Motor neuron (in vitro differentiated cells): ENCODE measurements around the gene TLN1. TPM values are rescaled to one million over a fixed set of nuclear protein-coding genes. Genes with fewer than 3 reads are reported as not detected.

Source experiments
- ATAC-seq, 8 experiments: fragments of 200-7000 bp; cut with Tn5 transposase; replicated peaks in 6 of 8; 2 replicates each; pipeline ENCODE4 v1.8.0; 2021; ENCODE audit warnings: mild to moderate bottlenecking in 8 of 8, moderate library complexity in 8 of 8
- H3K27ac ChIP-seq, 2 donors: fragments of 250-450 bp; sonication (Bioruptor Pico); 2 replicates each; pipeline ENCODE4 v1.9.0; 2021; ENCODE audit warnings: antibody characterized with exemption in 2 of 2, mild to moderate bottlenecking in 2 of 2, moderate library complexity in 1 of 2
- H3K4me1 ChIP-seq, 2 donors: fragments of 250-450 bp; sonication (Bioruptor Pico); replicated peaks in 1 of 2; 2 replicates each; pipeline ENCODE4 v1.6.1; 2021; ENCODE audit warnings: antibody characterized with exemption in 2 of 2, mild to moderate bottlenecking in 2 of 2, moderate library complexity in 1 of 2
- H3K4me3 ChIP-seq, 5 donors: fragments of 250-450 bp; sonication (Bioruptor Pico); 2 replicates each; pipeline ENCODE4 v1.9.0; 2021; ENCODE audit warnings: antibody characterized with exemption in 5 of 5, mild to moderate bottlenecking in 5 of 5, moderate library complexity in 4 of 5
- WGBS, 10 experiments: fragments of 450-650 bp; shearing (Covaris generic); methylation state at CpG; one replicate each; pipeline ENCODE4 v1.0.0; 2022; 5-methylcytosine and 5-hydroxymethylcytosine counted together
- in situ Hi-C, 9 experiments: fragments of 400-800 bp; cut with MboI; loops; one replicate each; pipeline ENCODE4 v1.15.0; 2021; ENCODE audit warnings: low sequenced_read_pairs in 9 of 9, low pct_unique_long_range_greater_than_20kb in 2 of 9; ENCODE audit not compliant: unreplicated experiment in 9 of 9
- total RNA-seq, 8 experiments: library from RNA; unstranded; fragments of 300-600 nt; gene quantifications; 2 replicates each; pipeline versions ENCODE4 v1.2.3 to v1.2.4, GENCODE V29; 2022

The TLN1 gene
- total RNA-seq, 8 experiments from 2014 or later = 6.9 to 138 (median 44.6) TPM

DNA sequence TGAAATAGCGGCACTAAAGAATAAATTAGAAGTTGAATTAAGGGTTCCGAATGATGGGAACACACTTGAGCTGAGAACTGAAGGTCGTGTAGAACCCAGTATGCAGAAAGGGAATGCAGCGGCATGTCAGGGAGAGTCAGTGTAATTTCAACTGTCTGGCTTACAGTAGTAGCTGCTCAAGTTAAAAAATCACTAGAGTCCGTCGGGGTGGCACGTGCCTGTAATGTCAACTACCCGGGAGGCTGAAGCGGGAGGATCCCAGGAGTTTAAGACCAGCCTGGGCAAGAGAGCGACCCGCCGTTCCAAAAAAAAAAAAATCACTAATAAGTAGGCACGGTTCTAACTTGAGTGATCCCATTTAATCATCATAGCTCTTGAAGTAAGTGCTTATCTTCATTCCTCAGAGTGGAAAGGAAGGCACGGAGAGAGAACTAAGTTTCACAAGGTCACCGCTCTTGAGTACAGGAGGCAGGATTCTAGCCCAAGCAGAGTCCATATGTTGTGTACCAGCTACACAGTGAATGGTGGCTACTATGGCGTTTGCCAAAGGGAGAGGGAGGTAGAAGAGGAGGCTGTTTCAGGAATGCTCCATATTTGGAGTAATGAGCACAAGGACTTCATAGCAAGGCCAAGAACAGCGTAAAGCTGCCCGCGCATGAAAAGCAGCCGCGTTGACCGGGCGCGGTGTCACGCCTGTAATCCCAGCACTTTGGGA lies 75.0 kb downstream of the TLN1 start:
- Histone ChIP-seq H3K27ac (peak overlapping the region; percentile 99 to 100), H3K4me3 (peak overlapping the region; percentile 73 to 87 (median 79)), H3K4me1 (peaks cover 16% of the 10 kb centered on the region in 2 donors)
- in situ Hi-C loops = no loop called here
- peak in 7 of 8 experiments; percentile 13 to 41 (median 33) for ATAC-seq
- WGBS, 10 experiments = 13 to 100% (median 71%) methylated on average over 1 to 19 of the region's 25 CpGs

DNA sequence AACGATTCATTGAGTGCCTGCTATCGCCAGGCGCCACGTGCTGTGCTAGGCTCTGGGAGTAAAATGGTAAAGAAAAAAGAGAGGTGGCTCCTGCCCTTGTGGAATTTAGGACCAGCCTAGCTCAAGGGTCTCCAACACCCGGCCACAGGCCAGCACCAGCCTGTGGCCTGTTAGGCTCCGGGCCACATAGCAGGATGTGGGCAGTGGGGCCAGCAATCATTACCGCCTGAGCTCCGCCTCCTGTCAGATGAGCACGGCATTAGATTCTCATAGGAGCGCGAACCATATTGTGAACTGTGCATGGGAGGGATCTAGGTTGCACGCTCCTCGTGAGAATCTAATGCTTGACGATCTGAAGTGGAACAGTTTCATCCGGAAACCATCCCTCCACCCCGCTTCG lies 75.6 kb downstream of the TLN1 start:
- WGBS, 10 experiments = 70 to 100% (median 92%) methylated on average over 1 to 14 of the region's 17 CpGs; no CpG with 5 or more reads in 3 of the 10 experiments
- in situ Hi-C loops = no loop called here

GRCh38 chr9:35653611-35654010 lies 78.4 kb downstream of the TLN1 start:
- no peak overlapping the region for H3K4me3 ChIP-seq
- no peak overlapping the region for H3K27ac ChIP-seq
- no peak for ATAC-seq
- in situ Hi-C loops = no loop called here
- peaks cover 9 to 10% of the 10 kb centered on the region in 2 donors for H3K4me1 ChIP-seq
- WGBS, 10 experiments = 33 to 100% (median 83%) methylated on average over 1 to 2 of the region's 2 CpGs; no CpG with 5 or more reads in 3 of the 10 experiments

More for the DNA sequence above, 75.6 kb downstream of the TLN1 start:
- H3K4me3 ChIP-seq = no peak overlapping the region
- H3K4me1 ChIP-seq = peaks cover 16% of the 10 kb centered on the region in 2 donors
- H3K27ac ChIP-seq = peak overlapping the region; percentile 45 to 99
- ATAC-seq = no peak

DNA sequence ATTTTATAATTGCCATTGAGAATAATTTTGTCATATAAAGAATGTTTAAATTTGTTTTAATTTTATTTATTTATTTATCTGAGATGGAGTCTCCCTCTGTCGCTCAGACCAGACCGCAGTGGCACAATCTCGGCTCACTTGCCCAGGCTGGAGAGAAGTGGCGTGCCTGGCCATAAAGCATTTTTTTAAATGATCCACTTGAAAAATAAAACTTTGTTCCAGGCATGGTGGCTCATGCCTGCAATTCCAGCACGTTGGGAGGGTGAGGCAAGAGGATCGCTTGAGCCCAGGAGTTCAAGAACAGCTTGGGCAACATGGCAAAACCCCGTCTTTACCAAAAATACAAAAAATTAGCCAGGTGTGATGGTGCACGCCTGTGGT lies 79.2 kb downstream of the TLN1 start:
- WGBS, 10 experiments = 21 to 100% (median 87%) methylated on average over 1 to 8 of the region's 8 CpGs; no CpG with 5 or more reads in 1 of the 10 experiments
- no peak for ATAC-seq
- H3K4me1 ChIP-seq = peaks cover 11 to 12% of the 10 kb centered on the region in 2 donors
- no peak overlapping the region for H3K4me3 ChIP-seq
- H3K27ac ChIP-seq = no peak overlapping the region
- in situ Hi-C loops = no loop called here

GRCh38 chr9:35651956-35652828 lies 79.8 kb downstream of the TLN1 start:
- ATAC-seq = peak in 1 of 8 experiments; percentile 17
- WGBS, 10 experiments = 58 to 100% (median 84%) methylated on average over 1 to 7 of the region's 7 CpGs; no CpG with 5 or more reads in 1 of the 10 experiments
- H3K4me1 ChIP-seq = peaks cover 17 to 18% of the 10 kb centered on the region in 2 donors
- in situ Hi-C loops = no loop called here
- no peak overlapping the region for H3K27ac ChIP-seq
- H3K4me3 ChIP-seq = no peak overlapping the region

GRCh38 chr9:35650341-35651158 lies 81.4 kb downstream of the TLN1 start, which contains the start of gene SIT1:
Gene SIT1, minus strand, starts transcription at chr9:35650931. Its CDS starts 78 bp downstream, at chr9:35650853.
- Histone ChIP-seq H3K27ac (no peak within 1 kb of the TSS), H3K4me3 (no peak within 1 kb of the TSS), H3K4me1 (peaks cover 8 to 10% of the 10 kb centered on the region in 2 donors)
- in situ Hi-C loops = no loop called here
- 50 to 58% methylated on average over 2 to 3 of the region's 22 CpGs; no CpG with 5 or more reads in 8 of the 10 experiments for WGBS, 10 experiments
- ATAC-seq = no peak

DNA sequence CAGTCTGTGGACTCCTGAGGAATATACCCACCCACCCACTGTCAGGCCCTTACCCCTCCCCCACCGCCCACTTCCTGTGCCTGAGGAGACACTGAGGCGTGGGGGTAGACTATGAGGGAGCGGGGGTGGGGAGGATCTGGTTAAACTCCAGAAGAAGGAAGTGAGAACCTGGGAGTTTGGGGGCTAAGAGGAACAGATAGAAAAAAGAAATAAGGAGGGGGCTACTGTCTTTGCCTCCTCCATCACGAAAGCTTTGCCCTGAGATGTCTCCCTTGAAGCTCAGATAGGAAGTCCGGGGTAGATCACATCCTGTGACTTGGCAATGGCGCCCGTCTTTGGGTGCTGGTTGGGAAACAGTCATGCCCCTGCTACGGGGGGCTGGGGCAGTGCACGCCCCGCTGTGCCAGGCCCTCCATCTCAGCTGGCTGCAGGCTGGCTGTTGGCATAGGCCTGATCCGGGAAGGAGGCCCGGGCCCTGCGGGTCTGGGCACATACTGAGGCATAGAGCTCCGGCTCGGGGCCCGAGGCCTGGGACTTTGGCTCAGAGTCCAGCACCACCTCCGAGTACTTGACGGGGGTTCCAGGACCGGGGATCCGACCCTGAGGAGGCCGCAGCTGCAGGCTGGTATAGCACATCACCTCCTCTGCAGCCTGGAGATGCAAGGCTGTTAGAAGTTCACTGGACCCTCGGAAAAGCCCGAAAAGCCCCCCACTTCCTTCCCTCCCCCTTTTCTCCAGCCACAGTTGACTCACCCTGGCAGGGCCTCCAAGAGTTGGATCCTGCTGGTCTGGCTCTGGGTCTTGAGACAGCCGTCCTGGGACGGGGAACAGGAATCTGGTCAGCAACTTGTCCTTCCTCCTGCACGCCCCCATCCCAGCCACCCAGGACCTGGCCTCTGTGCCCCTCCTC lies 82.3 kb downstream of the TLN1 start:
- in situ Hi-C loops = no loop called here
- no peak overlapping the region for H3K4me3 ChIP-seq
- WGBS, 10 experiments = 60 to 93% (median 85%) methylated on average over 1 to 11 of the region's 26 CpGs; no CpG with 5 or more reads in 4 of the 10 experiments
- no peak for ATAC-seq
- H3K27ac ChIP-seq = no peak overlapping the region
- peaks cover 8 to 10% of the 10 kb centered on the region in 2 donors for H3K4me1 ChIP-seq

Other genes starting within 250 kb of the TLN1 start
- 10 to 100 TPM; 12.7 to 42.1 (median 34.3) TPM for gene RUSC2, start 242.1 kb downstream of the TLN1 start, total RNA-seq
- gene TESK1, start 126.9 kb downstream of the TLN1 start, total RNA-seq = 10 to 100 TPM; 15.9 to 30.6 (median 23.0) TPM
- 1 to 10 TPM in 5 of 8 experiments, under 1 TPM in 3; 0.50 to 3.8 (median 1.3) TPM for gene CD72, start 113.8 kb downstream of the TLN1 start, total RNA-seq
- under 1 TPM in 3 of 8 experiments, not detected in 5; 0.36 to 0.62 (median 0.46) TPM for gene SIT1, start 81.3 kb downstream of the TLN1 start, total RNA-seq
- gene RMRP, start 74.2 kb downstream of the TLN1 start, total RNA-seq = over 10,000 TPM; 12,611 to 65,418 (median 21,607) TPM
- gene CCDC107, start 73.9 kb downstream of the TLN1 start, total RNA-seq = 10 to 100 TPM in 5 of 8 experiments, 1 to 10 TPM in 3; 4.3 to 26.4 (median 18.8) TPM
- 1 to 10 TPM in 6 of 8 experiments, under 1 TPM in 2; 0.41 to 7.2 (median 3.0) TPM for gene ARHGEF39, start 67.0 kb downstream of the TLN1 start, total RNA-seq
- gene CA9, start 58.3 kb downstream of the TLN1 start, total RNA-seq = 1 to 10 TPM in 1 of 8 experiments, under 1 TPM in 2, not detected in 5; 0.60 to 1.8 (median 0.87) TPM
- gene TPM2, start 42.3 kb downstream of the TLN1 start, total RNA-seq = 100 to 1,000 TPM in 2 of 8 experiments, 10 to 100 TPM in 3, 1 to 10 TPM in 3; 6.1 to 470 (median 68.3) TPM
- gene CREB3, start 471 bp upstream of the TLN1 start, total RNA-seq = 10 to 100 TPM; 24.7 to 77.7 (median 56.2) TPM
- 100 to 1,000 TPM in 1 of 8 experiments, 10 to 100 TPM in 7; 24.5 to 128 (median 53.7) TPM for gene GBA2, start 17.0 kb upstream of the TLN1 start, total RNA-seq
- 10 to 100 TPM; 11.0 to 31.0 (median 14.4) TPM for gene RGP1, start 17.1 kb upstream of the TLN1 start, total RNA-seq
- gene MSMP, start 22.1 kb upstream of the TLN1 start, total RNA-seq = not detected
- gene NPR2, start 59.4 kb upstream of the TLN1 start, total RNA-seq = 10 to 100 TPM in 5 of 8 experiments, 1 to 10 TPM in 3; 5.5 to 37.8 (median 14.6) TPM
- gene SPAG8, start 80.1 kb upstream of the TLN1 start, total RNA-seq = 10 to 100 TPM in 1 of 8 experiments, 1 to 10 TPM in 6, under 1 TPM in 1; 0.31 to 21.9 (median 2.4) TPM
- 10 to 100 TPM; 30.5 to 62.8 (median 42.9) TPM for gene HINT2, start 82.8 kb upstream of the TLN1 start, total RNA-seq
- gene FAM221B, start 96.5 kb upstream of the TLN1 start, total RNA-seq = under 1 TPM; 0.07 to 0.76 (median 0.25) TPM
- gene TMEM8B, start 97.0 kb upstream of the TLN1 start, total RNA-seq = 10 to 100 TPM in 5 of 8 experiments, 1 to 10 TPM in 3; 2.4 to 17.0 (median 13.2) TPM
- under 1 TPM in 4 of 8 experiments, not detected in 4; 0.27 to 0.97 (median 0.40) TPM for gene OR13J1, start 138.2 kb upstream of the TLN1 start, total RNA-seq
- gene HRCT1, start 174.0 kb upstream of the TLN1 start, total RNA-seq = 1 to 10 TPM in 4 of 8 experiments, under 1 TPM in 3, not detected in 1; 0.27 to 1.8 (median 1.0) TPM
- gene SPAAR, start 177.3 kb upstream of the TLN1 start, total RNA-seq = under 1 TPM in 5 of 8 experiments, not detected in 3; 0.11 to 0.91 (median 0.25) TPM
- gene OR2S2, start 226.0 kb upstream of the TLN1 start, total RNA-seq = 1 to 10 TPM in 1 of 8 experiments, under 1 TPM in 4, not detected in 3; 0.31 to 3.5 (median 0.40) TPM